Activated CD8-positive, alpha-beta T cell treated with anti-CD3 and anti-CD28 coated beads, Interleukin-2, amount 10 ng/mL, durations not matched to agents 7 days and 5 days (primary cell): ENCODE results near the gene BORCS8. TPM values are rescaled to one million over a fixed set of nuclear protein-coding genes. Genes with fewer than 3 reads are reported as not detected.

Source experiments
- ATAC-seq: fragments of 150-1000 bp; cut with Tn5 transposase; one replicate; pipeline ENCODE4 v1.10.0; 2021; ENCODE audit warnings: moderate library complexity
- CTCF ChIA-PET: fragments of 350-600 bp; sonication (Branson Sonifier 250); formaldehyde crosslinking; loops from one replicate; lab custom pipeline; 2021; ENCODE audit warnings: antibody characterized with exemption; lab: Charles Lee
- POLR2A ChIA-PET: fragments of 350-600 bp; sonication (Branson Sonifier 250); formaldehyde crosslinking; loops from one replicate; lab custom pipeline; 2021; ENCODE audit warnings: antibody characterized with exemption; lab: Charles Lee
- DNase-seq: peaks from one replicate; pipeline ENCODE4 v3.0.0-alpha.2; 2020
- H3K27ac Mint-ChIP-seq: one replicate; pipeline ENCODE4 v1.8.0; 2021; ENCODE audit warnings: mild to moderate bottlenecking, mixed read lengths
- H3K27me3 Mint-ChIP-seq: one replicate; pipeline ENCODE4 v1.8.0; 2021; ENCODE audit warnings: low read depth, mixed read lengths
- H3K36me3 Mint-ChIP-seq: one replicate; pipeline ENCODE4 v1.8.0; 2021; ENCODE audit warnings: low read depth, mixed read lengths
- H3K4me1 Mint-ChIP-seq: one replicate; pipeline ENCODE4 v1.8.0; 2021; ENCODE audit warnings: low read depth, mixed read lengths
- H3K4me3 Mint-ChIP-seq: one replicate; pipeline ENCODE4 v1.8.0; 2021; ENCODE audit warnings: mild to moderate bottlenecking, mixed read lengths
- H3K9me3 Mint-ChIP-seq: one replicate; pipeline ENCODE4 v1.8.0; 2022; ENCODE audit warnings: mixed read lengths; ENCODE audit not compliant: insufficient read depth
- total RNA-seq, 2 experiments: library from RNA; stranded (reverse); gene quantifications; one replicate each; pipeline ENCODE4 v1.2.3, GENCODE V29; 2021

BORCS8 gene
- total RNA-seq, 2 experiments from 2014 or later: 22.1 to 25.4 TPM

GRCh38 chr19:19171821-19172532 is 20.0 kb downstream of the BORCS8 start:
- CTCF ChIA-PET: interaction anchor here (1.0 kb wide), 1 partner anchor 10 kb away, joined by 3 read pairs; no protein-coding TSS in a partner anchor

GRCh38 chr19:19170873-19171672 is 20.9 kb downstream of the BORCS8 start:
- H3K27me3 Mint-ChIP-seq: no peaks in the 10 kb centered on the region
- no peak overlapping the region for H3K4me3 Mint-ChIP-seq
- peaks cover 8% of the 10 kb centered on the region for H3K36me3 Mint-ChIP-seq
- ChIA-PET POLR2A (no interaction called here), CTCF (interaction anchor here (1.0 to 1.2 kb wide), 2 partner anchors 9 to 25 kb away, joined by 3 to 4 read pairs; no protein-coding TSS in a partner anchor)
- DNase-seq (no peak), ATAC-seq (no peak)
- no peak overlapping the region for H3K27ac Mint-ChIP-seq
- no peaks in the 10 kb centered on the region for H3K9me3 Mint-ChIP-seq
- peaks cover 15% of the 10 kb centered on the region for H3K4me1 Mint-ChIP-seq

More at GRCh38 chr19:19171821-19172532, 20.0 kb downstream of the BORCS8 start:
- Mint-ChIP-seq H3K36me3 (peaks cover 10% of the 10 kb centered on the region), H3K27me3 (no peaks in the 10 kb centered on the region), H3K4me3 (no peak overlapping the region), H3K27ac (no peak overlapping the region), H3K9me3 (no peaks in the 10 kb centered on the region), H3K4me1 (peaks cover 15% of the 10 kb centered on the region)
- DNase-seq (no peak), ATAC-seq (no peak)
- POLR2A ChIA-PET: no interaction called here

GRCh38 chr19:19170053-19170872 is 21.7 kb downstream of the BORCS8 start, which contains the start of gene MEF2B:
TSS of gene MEF2B (minus strand) at chr19:19170263. CDS start at chr19:19150735, 19,528 bp downstream.
- CTCF ChIA-PET: interaction anchor here (1.0 to 1.2 kb wide), 2 partner anchors 24 to 55 kb away, joined by 3 to 4 read pairs; no protein-coding TSS in a partner anchor
- peak; percentile 82 for DNase-seq
- POLR2A ChIA-PET: no interaction called here
- ATAC-seq: peak; percentile 95
- H3K9me3 Mint-ChIP-seq: no peaks in the 10 kb centered on the region
- H3K36me3 Mint-ChIP-seq: peaks cover 9% of the 10 kb centered on the region
- H3K4me3 Mint-ChIP-seq: peak within 1 kb of the TSS; percentile 5
- H3K4me1 Mint-ChIP-seq: peaks cover 15% of the 10 kb centered on the region
- H3K27me3 Mint-ChIP-seq: no peaks in the 10 kb centered on the region
- no peak within 1 kb of the TSS for H3K27ac Mint-ChIP-seq

- H3K27me3 Mint-ChIP-seq: no peaks in the 10 kb centered on the region
These were observed 22.5 kb downstream of the BORCS8 start for GRCh38 chr19:19169236-19170052.

DNA sequence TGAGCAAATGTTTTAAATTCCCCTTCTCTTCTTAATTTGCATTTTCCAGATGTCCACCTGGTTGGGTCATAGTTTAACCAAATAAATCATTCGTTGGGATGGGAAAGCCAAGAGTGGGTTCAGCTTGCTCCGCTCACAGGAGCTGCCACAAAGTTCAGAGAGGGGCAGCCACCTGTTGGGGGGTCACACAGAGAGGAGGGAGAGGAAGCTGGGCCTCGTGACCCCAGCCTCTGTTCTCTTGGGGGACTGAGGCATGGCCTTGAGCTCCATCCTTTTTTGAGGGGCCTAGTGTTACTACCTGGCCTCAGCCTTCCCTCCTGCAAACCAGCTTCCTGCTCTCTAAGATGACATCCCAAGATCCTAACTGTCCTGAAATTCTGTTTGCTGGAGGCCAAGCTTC is 24.3 kb downstream of the BORCS8 start:
- no peak overlapping the region for H3K27ac Mint-ChIP-seq
- ChIA-PET CTCF (no interaction called here), POLR2A (interaction anchor here (0.7 kb wide), 1 partner anchor 11 kb away, joined by 3 read pairs; no protein-coding TSS in a partner anchor)
- H3K36me3 Mint-ChIP-seq: peaks cover 9% of the 10 kb centered on the region
- no peaks in the 10 kb centered on the region for H3K9me3 Mint-ChIP-seq
- no peak for DNase-seq
- H3K27me3 Mint-ChIP-seq: no peaks in the 10 kb centered on the region
- peaks cover 15% of the 10 kb centered on the region for H3K4me1 Mint-ChIP-seq
- no peak for ATAC-seq
- H3K4me3 Mint-ChIP-seq: no peak overlapping the region

More at GRCh38 chr19:19169236-19170052, 22.5 kb downstream of the BORCS8 start:
- DNase-seq: no peak
- ATAC-seq: peak; percentile 4
- ChIA-PET POLR2A (no interaction called here), CTCF (interaction anchor here (1.0 to 1.2 kb wide), 2 partner anchors 24 to 54 kb away, joined by 3 to 4 read pairs; no protein-coding TSS in a partner anchor)
- no peaks in the 10 kb centered on the region for H3K9me3 Mint-ChIP-seq
- no peak overlapping the region for H3K27ac Mint-ChIP-seq
- peaks cover 9% of the 10 kb centered on the region for H3K36me3 Mint-ChIP-seq
- peaks cover 15% of the 10 kb centered on the region for H3K4me1 Mint-ChIP-seq
- H3K4me3 Mint-ChIP-seq: peak overlapping the region; percentile 5

GRCh38 chr19:19165396-19165795 is 26.6 kb downstream of the BORCS8 start:
- CTCF ChIA-PET: no interaction called here

GRCh38 chr19:19162495-19162894 is 29.5 kb downstream of the BORCS8 start:
- no peaks in the 10 kb centered on the region for H3K27me3 Mint-ChIP-seq
- ATAC-seq (no peak), DNase-seq (no peak)
- no peak overlapping the region for H3K4me3 Mint-ChIP-seq
- no peaks in the 10 kb centered on the region for H3K9me3 Mint-ChIP-seq
- H3K36me3 Mint-ChIP-seq: peaks cover 4% of the 10 kb centered on the region
- ChIA-PET POLR2A (no interaction called here), CTCF (interaction anchor here (1.0 kb wide), 1 partner anchor 9 kb away, joined by 3 read pairs; no protein-coding TSS in a partner anchor)
- H3K27ac Mint-ChIP-seq: no peak overlapping the region
- no peaks in the 10 kb centered on the region for H3K4me1 Mint-ChIP-seq

More at GRCh38 chr19:19165396-19165795, 26.6 kb downstream of the BORCS8 start:
- Mint-ChIP-seq H3K36me3 (peaks cover 2% of the 10 kb centered on the region), H3K9me3 (no peaks in the 10 kb centered on the region), H3K4me1 (peaks cover 9% of the 10 kb centered on the region), H3K4me3 (no peak overlapping the region), H3K27ac (no peak overlapping the region), H3K27me3 (no peaks in the 10 kb centered on the region)
- ATAC-seq (no peak), DNase-seq (no peak)
- POLR2A ChIA-PET: interaction anchor here (1.2 kb wide), 1 partner anchor 10 kb away, joined by 3 read pairs; no protein-coding TSS in a partner anchor

- ChIA-PET POLR2A (interaction anchor here (0.6 kb wide), 1 partner anchor 97 kb away, joined by 3 read pairs; the partner anchor contains the start of gene SLC25A42), CTCF (interaction anchor here (0.8 kb wide), 2 partner anchors 13 to 14 kb away, joined by 3 to 5 read pairs; no protein-coding TSS in a partner anchor)
- peaks cover 13% of the 10 kb centered on the region for H3K36me3 Mint-ChIP-seq
- no peaks in the 10 kb centered on the region for H3K4me1 Mint-ChIP-seq
- no peak overlapping the region for H3K27ac Mint-ChIP-seq
- no peak overlapping the region for H3K4me3 Mint-ChIP-seq
- no peaks in the 10 kb centered on the region for H3K9me3 Mint-ChIP-seq
- no peaks in the 10 kb centered on the region for H3K27me3 Mint-ChIP-seq
- ATAC-seq (no peak), DNase-seq (no peak)
These were observed 31.4 kb downstream of the BORCS8 start for GRCh38 chr19:19160461-19161035.

- Mint-ChIP-seq H3K27me3 (no peaks in the 10 kb centered on the region), H3K4me1 (no peaks in the 10 kb centered on the region), H3K36me3 (peaks cover 17% of the 10 kb centered on the region), H3K9me3 (no peaks in the 10 kb centered on the region), H3K4me3 (no peak overlapping the region), H3K27ac (no peak overlapping the region)
- no peak for DNase-seq
- ChIA-PET POLR2A (no interaction called here), CTCF (interaction anchor here (2.8 kb wide), 1 partner anchor 15 kb away, joined by 11 read pairs; no protein-coding TSS in a partner anchor)
- ATAC-seq: no peak
These were observed 32.4 kb downstream of the BORCS8 start for GRCh38 chr19:19159534-19159933.

DNA sequence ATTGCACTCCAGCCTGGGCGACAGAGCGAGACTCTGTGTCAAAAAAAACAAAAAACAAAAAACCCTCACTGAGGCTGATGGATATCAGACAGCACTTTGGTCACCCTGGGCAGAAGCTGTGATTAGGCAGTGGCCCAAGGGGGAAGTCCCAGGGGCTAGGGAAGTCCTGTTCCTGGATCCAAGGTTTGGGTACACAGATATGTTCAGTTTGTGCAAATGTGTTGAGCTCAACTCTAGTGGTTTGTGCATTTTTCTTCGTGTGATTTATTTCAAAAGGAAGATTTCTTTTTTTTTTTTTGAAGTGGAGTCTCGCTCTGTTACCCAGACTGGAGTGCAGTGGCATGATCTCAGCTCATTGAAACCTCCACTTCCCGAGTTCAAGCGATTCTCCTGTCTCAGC is 34.1 kb downstream of the BORCS8 start:
- ChIA-PET POLR2A (no interaction called here), CTCF (interaction anchor here (0.7 to 3.2 kb wide), 3 partner anchors 11 to 17 kb away, joined by 3 to 16 read pairs (median 11); no protein-coding TSS in a partner anchor)
- Mint-ChIP-seq H3K27ac (no peak overlapping the region), H3K27me3 (no peaks in the 10 kb centered on the region), H3K9me3 (no peaks in the 10 kb centered on the region), H3K4me1 (no peaks in the 10 kb centered on the region), H3K4me3 (no peak overlapping the region), H3K36me3 (peaks cover 17% of the 10 kb centered on the region)
- DNase-seq (no peak), ATAC-seq (no peak)
